ENCODE measurements around the gene RBSN. TPM values are rescaled to one million over a fixed set of nuclear protein-coding genes. Genes with fewer than 3 reads are reported as not detected.

The RBSN gene
- total and polyA plus RNA-seq, 4 donors: 12.9 to 39.2 (median 23.1) TPM

DNA sequence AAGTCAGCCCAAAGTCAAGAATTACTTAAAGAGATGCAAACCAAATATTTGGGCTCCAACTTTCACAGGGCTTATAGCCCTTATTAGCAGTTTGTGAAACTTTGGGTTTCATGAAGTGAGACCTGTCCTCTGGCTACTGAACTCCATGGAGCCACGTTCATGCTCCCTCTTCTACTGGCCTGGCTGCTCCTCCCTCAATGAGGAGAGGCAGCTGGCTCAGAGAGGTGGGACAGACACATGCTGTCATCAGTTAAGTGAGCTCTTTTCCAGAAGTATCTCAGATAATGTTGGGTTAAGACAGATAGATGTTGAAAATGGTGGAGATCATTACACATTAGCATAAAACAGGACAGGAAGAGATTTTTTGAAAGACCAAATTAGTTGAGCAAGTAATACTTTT is 53.3 kb downstream of the RBSN start:
- Histone ChIP-seq H3K27me3 (ENCODE audit: control insufficient read depth in 1 of 2, insufficient read depth in 2 of 2, low read length in 1 of 2) (no peaks in the 10 kb centered on the region), H3K9me3 (ENCODE audit: control insufficient read depth, low read length) (no peaks in the 10 kb centered on the region), H3K4me1 (ENCODE audit: control insufficient read depth in 1 of 2, insufficient read depth in 2 of 2, low read length in 2 of 2) (no peaks in the 10 kb centered on the region), H3K4me3 (ENCODE audit: low read length in 2 of 2) (no peak overlapping the region), H3K36me3 (ENCODE audit: control insufficient read depth in 1 of 2, insufficient read depth in 2 of 2, low read length in 1 of 2) (peaks cover 5 to 6% of the 10 kb centered on the region in 2 donors), H3K27ac (ENCODE audit: low read depth in 1 of 2, low read length in 2 of 2) (no peak overlapping the region)
- DNase-seq: no peak
- ATAC-seq (ENCODE audit: low FRiP score): no peak
- intact Hi-C loops (cut with DNase I): no loop called here
- 67 to 73% methylated on average over 1 of the region's 1 CpG for WGBS, 2 donors

DNA sequence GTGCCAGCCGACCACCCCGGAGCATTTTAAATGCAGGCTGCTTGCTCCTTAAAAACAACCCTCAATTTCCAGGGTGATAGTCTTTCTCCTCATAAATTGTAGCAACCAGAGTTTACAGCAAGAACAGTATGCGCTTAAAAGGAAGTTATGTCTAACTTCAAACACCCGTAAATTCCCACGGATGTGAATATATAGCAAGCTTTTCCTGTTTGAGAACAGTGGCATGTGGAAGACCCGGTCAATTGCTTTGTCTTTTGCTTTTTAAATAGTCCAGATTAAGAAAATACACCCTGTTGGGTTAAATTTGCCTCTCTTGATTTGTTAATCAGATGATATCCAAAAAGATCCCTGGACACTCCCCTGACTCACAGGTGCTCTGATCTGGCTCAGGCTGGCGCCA is 54.6 kb downstream of the RBSN start:
- intact Hi-C loops (cut with DNase I): no loop called here
- Histone ChIP-seq H3K4me1 (ENCODE audit: control insufficient read depth in 1 of 2, insufficient read depth in 2 of 2, low read length in 2 of 2) (no peaks in the 10 kb centered on the region), H3K36me3 (ENCODE audit: control insufficient read depth in 1 of 2, insufficient read depth in 2 of 2, low read length in 1 of 2) (peaks cover 3 to 6% of the 10 kb centered on the region in 2 donors), H3K9me3 (ENCODE audit: control insufficient read depth, low read length) (no peaks in the 10 kb centered on the region), H3K4me3 (ENCODE audit: low read length in 2 of 2) (no peak overlapping the region), H3K27ac (ENCODE audit: low read depth in 1 of 2, low read length in 2 of 2) (no peak overlapping the region), H3K27me3 (ENCODE audit: control insufficient read depth in 1 of 2, insufficient read depth in 2 of 2, low read length in 1 of 2) (no peaks in the 10 kb centered on the region)
- ATAC-seq (ENCODE audit: low FRiP score): no peak
- 83 to 88% methylated on average over 7 of the region's 7 CpGs for WGBS, 2 donors
- DNase-seq: no peak

DNA sequence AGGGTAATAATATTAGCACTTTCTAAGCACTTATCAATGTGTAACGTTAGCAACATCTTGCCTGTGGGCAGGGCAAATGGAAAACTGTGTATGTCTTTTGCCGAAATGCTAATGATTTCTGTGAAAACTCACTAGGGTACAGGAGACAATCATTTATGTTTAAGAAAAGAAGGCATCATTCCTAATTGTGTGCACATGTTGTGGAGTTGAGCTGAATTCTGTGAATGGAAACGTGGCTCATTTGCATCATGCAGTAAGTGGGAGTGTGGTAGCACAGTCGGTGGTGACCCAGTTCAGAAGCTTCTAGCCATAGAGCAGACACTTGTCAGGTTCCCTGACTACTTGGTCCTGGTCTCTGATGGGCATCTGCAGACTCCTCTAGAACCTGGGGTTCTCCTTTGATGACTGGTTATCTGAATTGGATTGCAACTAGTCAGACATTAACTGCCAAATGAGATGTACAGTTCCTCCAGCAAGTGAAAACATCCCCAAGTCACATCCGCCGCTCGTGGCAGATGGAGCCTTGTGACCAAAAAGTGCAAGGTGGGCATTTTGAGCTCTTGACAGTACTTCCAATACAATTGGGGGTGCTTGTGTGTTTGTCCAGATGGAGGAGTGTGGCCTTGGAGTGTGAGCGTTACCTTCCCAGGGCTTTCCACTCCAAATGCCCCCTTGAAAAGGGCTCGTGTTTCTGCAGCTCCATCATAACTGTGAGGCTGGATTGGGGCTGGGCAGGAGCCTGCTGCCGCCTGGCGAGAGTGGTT is 55.4 kb downstream of the RBSN start:
- WGBS, 2 donors: 80 to 83% methylated on average over 11 of the region's 11 CpGs
- Histone ChIP-seq H3K36me3 (ENCODE audit: control insufficient read depth in 1 of 2, insufficient read depth in 2 of 2, low read length in 1 of 2) (peaks cover 5 to 6% of the 10 kb centered on the region in 2 donors), H3K9me3 (ENCODE audit: control insufficient read depth, low read length) (no peaks in the 10 kb centered on the region), H3K27ac (ENCODE audit: low read depth in 1 of 2, low read length in 2 of 2) (no peak overlapping the region), H3K27me3 (ENCODE audit: control insufficient read depth in 1 of 2, insufficient read depth in 2 of 2, low read length in 1 of 2) (no peaks in the 10 kb centered on the region), H3K4me3 (ENCODE audit: low read length in 2 of 2) (no peak overlapping the region), H3K4me1 (ENCODE audit: control insufficient read depth in 1 of 2, insufficient read depth in 2 of 2, low read length in 2 of 2) (no peaks in the 10 kb centered on the region)
- no peak for ATAC-seq (ENCODE audit: low FRiP score)
- intact Hi-C loops (cut with DNase I): no loop called here
- DNase-seq: no peak

DNA sequence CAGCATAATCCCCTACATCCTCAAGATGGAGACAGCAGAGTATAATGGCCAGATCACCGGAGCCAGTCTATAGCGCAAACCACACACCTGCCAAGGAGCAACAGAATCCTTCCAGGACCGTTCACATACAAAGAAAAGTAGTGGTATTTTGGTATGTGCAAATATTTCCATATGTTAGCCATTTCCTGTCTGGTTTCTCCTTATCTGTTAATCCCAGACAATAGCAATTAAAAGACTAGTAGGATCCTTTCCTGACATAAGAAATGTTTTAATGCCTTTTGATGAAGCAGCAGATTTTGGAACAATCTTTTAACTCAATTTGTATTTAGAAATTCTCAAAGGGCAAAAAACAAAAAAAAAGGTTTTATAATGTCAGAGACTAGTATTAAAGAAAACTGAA is 56.0 kb downstream of the RBSN start:
- no peaks in the 10 kb centered on the region for H3K9me3 ChIP-seq (ENCODE audit: control insufficient read depth, low read length)
- DNase-seq: no peak
- no peaks in the 10 kb centered on the region for H3K27me3 ChIP-seq (ENCODE audit: control insufficient read depth in 1 of 2, insufficient read depth in 2 of 2, low read length in 1 of 2)
- peaks cover 5 to 10% of the 10 kb centered on the region in 2 donors for H3K36me3 ChIP-seq (ENCODE audit: control insufficient read depth in 1 of 2, insufficient read depth in 2 of 2, low read length in 1 of 2)
- intact Hi-C loops (cut with DNase I): no loop called here
- no peak overlapping the region for H3K27ac ChIP-seq (ENCODE audit: low read depth in 1 of 2, low read length in 2 of 2)
- 60 to 63% methylated on average over 3 of the region's 3 CpGs for WGBS, 2 donors
- ATAC-seq (ENCODE audit: low FRiP score): no peak
- no peak overlapping the region for H3K4me3 ChIP-seq (ENCODE audit: low read length in 2 of 2)
- no peaks in the 10 kb centered on the region for H3K4me1 ChIP-seq (ENCODE audit: control insufficient read depth in 1 of 2, insufficient read depth in 2 of 2, low read length in 2 of 2)

DNA sequence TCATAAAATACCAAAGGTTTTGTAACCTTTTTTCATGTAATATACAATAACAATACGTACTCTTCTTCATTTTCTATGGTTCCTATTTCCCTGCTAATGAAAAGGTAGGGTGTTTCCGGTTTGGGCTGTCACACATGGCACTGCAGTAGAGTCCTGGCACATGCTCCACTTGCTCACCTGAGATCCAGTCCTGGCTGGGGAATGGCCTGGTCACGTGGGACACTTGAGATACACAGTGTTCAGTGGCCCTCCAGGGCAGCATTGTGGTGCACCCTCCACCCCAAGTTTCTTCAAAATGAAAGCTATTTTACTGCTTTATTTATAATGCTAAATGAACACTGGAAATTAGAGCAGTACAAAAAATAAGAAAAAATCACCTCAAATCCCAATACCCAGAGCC is 57.0 kb downstream of the RBSN start:
- no peak overlapping the region for H3K4me3 ChIP-seq (ENCODE audit: low read length in 2 of 2)
- H3K27ac ChIP-seq (ENCODE audit: low read depth in 1 of 2, low read length in 2 of 2): no peak overlapping the region
- WGBS, 2 donors: 82 to 87% methylated on average over 3 of the region's 3 CpGs
- no peaks in the 10 kb centered on the region for H3K4me1 ChIP-seq (ENCODE audit: control insufficient read depth in 1 of 2, insufficient read depth in 2 of 2, low read length in 2 of 2)
- peaks cover 5 to 10% of the 10 kb centered on the region in 2 donors for H3K36me3 ChIP-seq (ENCODE audit: control insufficient read depth in 1 of 2, insufficient read depth in 2 of 2, low read length in 1 of 2)
- H3K9me3 ChIP-seq (ENCODE audit: control insufficient read depth, low read length): no peaks in the 10 kb centered on the region
- H3K27me3 ChIP-seq (ENCODE audit: control insufficient read depth in 1 of 2, insufficient read depth in 2 of 2, low read length in 1 of 2): no peaks in the 10 kb centered on the region
- ATAC-seq (ENCODE audit: low FRiP score) (no peak), DNase-seq (no peak)
- intact Hi-C loops (cut with DNase I): no loop called here

DNA sequence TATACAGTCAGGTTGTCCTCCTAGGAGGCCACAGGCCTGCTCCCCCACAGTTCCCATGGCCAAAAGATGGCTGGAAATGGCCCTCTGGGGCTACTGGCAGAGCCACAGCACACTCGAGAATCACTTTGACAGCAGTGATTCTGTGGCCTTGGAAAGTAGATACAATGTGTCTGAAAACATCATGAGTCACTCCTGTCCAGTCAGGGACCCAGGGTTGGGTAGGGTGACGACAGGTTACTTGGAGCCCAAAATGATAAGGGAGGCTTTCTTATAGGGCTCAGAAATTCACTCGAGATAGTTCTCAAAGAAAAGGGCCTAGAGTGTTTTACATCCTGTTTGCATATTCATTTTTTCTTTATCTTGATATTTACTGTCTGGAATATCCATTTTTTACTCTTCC is 58.1 kb downstream of the RBSN start:
- intact Hi-C loops (cut with DNase I): no loop called here
- Histone ChIP-seq H3K27me3 (ENCODE audit: control insufficient read depth in 1 of 2, insufficient read depth in 2 of 2, low read length in 1 of 2) (no peaks in the 10 kb centered on the region), H3K9me3 (ENCODE audit: control insufficient read depth, low read length) (no peaks in the 10 kb centered on the region), H3K36me3 (ENCODE audit: control insufficient read depth in 1 of 2, insufficient read depth in 2 of 2, low read length in 1 of 2) (peaks cover 5 to 10% of the 10 kb centered on the region in 2 donors), H3K4me3 (ENCODE audit: low read length in 2 of 2) (no peak overlapping the region), H3K4me1 (ENCODE audit: control insufficient read depth in 1 of 2, insufficient read depth in 2 of 2, low read length in 2 of 2) (no peaks in the 10 kb centered on the region), H3K27ac (ENCODE audit: low read depth in 1 of 2, low read length in 2 of 2) (no peak overlapping the region)
- WGBS, 2 donors: 39 to 48% methylated on average over 3 of the region's 3 CpGs
- DNase-seq (no peak), ATAC-seq (ENCODE audit: low FRiP score) (no peak)

DNA sequence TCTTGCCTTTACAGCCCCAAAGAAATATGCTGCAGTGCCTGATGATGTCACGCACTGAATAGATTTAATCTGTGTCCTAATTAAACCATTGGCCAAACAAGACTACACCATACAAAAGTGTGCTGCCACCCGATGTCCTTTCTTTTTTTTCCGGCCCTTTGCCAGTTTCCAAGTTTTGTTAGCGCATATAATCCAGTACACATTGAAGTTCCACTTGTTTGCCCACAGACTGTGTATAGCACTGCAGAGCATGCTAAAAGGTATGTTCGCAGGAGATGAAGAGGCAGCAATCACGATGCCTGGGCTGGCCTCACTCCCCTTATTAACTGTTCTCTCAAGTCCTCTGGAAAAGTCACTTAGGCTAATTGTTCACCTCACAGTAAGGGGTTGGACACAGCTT is 60.6 kb downstream of the RBSN start:
- Histone ChIP-seq H3K4me1 (ENCODE audit: control insufficient read depth in 1 of 2, insufficient read depth in 2 of 2, low read length in 2 of 2) (no peaks in the 10 kb centered on the region), H3K27ac (ENCODE audit: low read depth in 1 of 2, low read length in 2 of 2) (no peak overlapping the region), H3K27me3 (ENCODE audit: control insufficient read depth in 1 of 2, insufficient read depth in 2 of 2, low read length in 1 of 2) (no peaks in the 10 kb centered on the region), H3K9me3 (ENCODE audit: control insufficient read depth, low read length) (no peaks in the 10 kb centered on the region), H3K36me3 (ENCODE audit: control insufficient read depth in 1 of 2, insufficient read depth in 2 of 2, low read length in 1 of 2) (peaks cover 10% of the 10 kb centered on the region in 2 donors), H3K4me3 (ENCODE audit: low read length in 2 of 2) (no peak overlapping the region)
- 86 to 89% methylated on average over 6 of the region's 6 CpGs for WGBS, 2 donors
- intact Hi-C loops (cut with DNase I): no loop called here
- DNase-seq (no peak), ATAC-seq (ENCODE audit: low FRiP score) (no peak)

DNA sequence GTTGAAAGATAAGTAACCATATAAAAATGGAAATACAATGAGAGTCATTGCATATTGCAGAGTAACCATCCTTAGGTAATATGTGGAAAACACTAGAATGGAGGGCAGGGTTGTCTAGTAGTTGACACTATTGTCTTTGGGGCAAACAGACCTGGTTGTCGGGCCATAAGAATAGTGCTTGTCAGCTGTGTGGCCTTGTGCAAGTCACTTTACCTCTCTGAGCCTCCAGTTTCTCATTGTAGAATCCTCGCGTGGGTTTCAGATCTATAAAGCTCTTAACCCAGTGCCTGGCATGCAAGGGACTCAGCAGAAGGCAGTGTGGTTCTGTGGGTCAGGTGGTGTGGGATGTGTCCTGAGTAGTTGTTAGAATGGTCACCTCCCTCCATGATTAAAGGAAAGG is 65.8 kb downstream of the RBSN start:
- WGBS, 2 donors: 95% methylated on average over 3 of the region's 3 CpGs
- H3K27me3 ChIP-seq (ENCODE audit: control insufficient read depth in 1 of 2, insufficient read depth in 2 of 2, low read length in 1 of 2): no peaks in the 10 kb centered on the region
- DNase-seq (no peak), ATAC-seq (ENCODE audit: low FRiP score) (no peak)
- peaks cover 10 to 25% of the 10 kb centered on the region in 2 donors for H3K36me3 ChIP-seq (ENCODE audit: control insufficient read depth in 1 of 2, insufficient read depth in 2 of 2, low read length in 1 of 2)
- intact Hi-C loops (cut with DNase I): no loop called here
- no peaks in the 10 kb centered on the region for H3K4me1 ChIP-seq (ENCODE audit: control insufficient read depth in 1 of 2, insufficient read depth in 2 of 2, low read length in 2 of 2)
- H3K27ac ChIP-seq (ENCODE audit: low read depth in 1 of 2, low read length in 2 of 2): no peak overlapping the region
- H3K9me3 ChIP-seq (ENCODE audit: control insufficient read depth, low read length): no peaks in the 10 kb centered on the region
- H3K4me3 ChIP-seq (ENCODE audit: low read length in 2 of 2): no peak overlapping the region

DNA sequence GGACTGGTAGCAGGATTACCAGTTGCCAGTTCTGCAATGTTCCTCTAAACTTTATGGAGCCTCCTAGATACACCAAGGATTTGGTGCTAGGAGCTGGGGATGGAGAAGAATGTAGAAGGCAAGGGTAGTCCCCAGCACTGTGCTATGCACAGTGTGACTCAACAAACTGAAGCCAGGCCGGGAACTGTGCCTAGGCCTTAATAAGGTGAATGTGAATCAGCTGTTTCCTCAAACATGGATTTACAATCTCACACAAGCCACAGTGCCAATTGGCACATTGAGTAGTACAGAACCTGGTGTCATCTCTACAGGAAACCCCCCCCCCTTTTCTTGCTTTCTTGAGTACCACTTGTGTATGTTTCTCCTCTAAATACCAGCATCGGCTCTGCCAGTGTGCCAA is 66.3 kb downstream of the RBSN start:
- Histone ChIP-seq H3K9me3 (ENCODE audit: control insufficient read depth, low read length) (no peaks in the 10 kb centered on the region), H3K36me3 (ENCODE audit: control insufficient read depth in 1 of 2, insufficient read depth in 2 of 2, low read length in 1 of 2) (peaks cover 10 to 25% of the 10 kb centered on the region in 2 donors), H3K27ac (ENCODE audit: low read depth in 1 of 2, low read length in 2 of 2) (no peak overlapping the region), H3K27me3 (ENCODE audit: control insufficient read depth in 1 of 2, insufficient read depth in 2 of 2, low read length in 1 of 2) (no peaks in the 10 kb centered on the region), H3K4me3 (ENCODE audit: low read length in 2 of 2) (no peak overlapping the region), H3K4me1 (ENCODE audit: control insufficient read depth in 1 of 2, insufficient read depth in 2 of 2, low read length in 2 of 2) (no peaks in the 10 kb centered on the region)
- ATAC-seq (ENCODE audit: low FRiP score) (no peak), DNase-seq (no peak)
- intact Hi-C loops (cut with DNase I): no loop called here
- 82 to 89% methylated on average over 2 of the region's 2 CpGs for WGBS, 2 donors

Measured in aorta (tissue), 5 donors.